H7 (cell line): Measurements from ENCODE around the gene SLC13A1. TPM values are rescaled to one million over a fixed set of nuclear protein-coding genes. Genes with fewer than 3 reads are reported as not detected.

Experiments used
- DNase-seq: peaks from one replicate; pipeline ENCODE4 v3.0.0; 2012
- H3K27me3 ChIP-seq: 2 replicates; pipeline ENCODE4 v1.6.0; 2011; ENCODE audit warnings: mild to moderate bottlenecking, low read length; ENCODE audit not compliant: control insufficient read depth, insufficient read depth
- H3K36me3 ChIP-seq: replicated peaks from 2 replicates; pipeline ENCODE4 v1.5.1; 2011; ENCODE audit warnings: low read length; ENCODE audit not compliant: control insufficient read depth, insufficient read depth
- H3K4me3 ChIP-seq: 2 replicates; pipeline ENCODE4 v1.5.1; 2011; ENCODE audit warnings: low read depth, mild to moderate bottlenecking, control low read depth, low read length, moderate library complexity; ENCODE audit not compliant: insufficient read depth
- total RNA-seq: library from RNA; depleted of rRNA; stranded (reverse); fragments of >200 nt; shearing (Covaris generic); gene quantifications from 2 replicates; pipeline ENCODE4 v1.2.3, GENCODE V29; 2014; rRNA removed

SLC13A1 gene
- total RNA-seq, 1 experiment from 2014 or later, result not detected

- Histone ChIP-seq H3K4me3 (no peak overlapping the region), H3K36me3 (no peaks in the 10 kb centered on the region), H3K27me3 (no peaks in the 10 kb centered on the region)
- DNase-seq, result no peak
Observed at GRCh38 chr7:123067814-123068213, 132.0 kb downstream of the SLC13A1 start.

Other genes with a start within 250 kb of the SLC13A1 start
- gene TAS2R16, start 204.3 kb downstream of the SLC13A1 start, total RNA-seq, result not detected in 2 replicates